Stimulated activated CD8-positive, alpha-beta memory T cell treated with anti-CD3 and anti-CD28 coated beads, Interleukin-4, amount 100 ng/mL, for 48 hours (primary cell): ENCODE data around the gene SAMD3.
"Not testable (repeated sequence)": the region's sequence is repeated elsewhere in the genome, so short reads cannot be mapped to it uniquely, and the experiment has no call there.

Experiments used
- DNase-seq: peaks from one replicate; pipeline ENCODE4 v3.0.0-alpha.2; 2020

SAMD3 gene

GRCh38 chr6:130222775-130223174 is at the start of gene SAMD3:
TSS of gene SAMD3 (minus strand) at chr6:130222951. CDS start at chr6:130215273, 7,678 bp downstream.
- DNase-seq, result no peak

- DNase-seq, result no peak
Observed at GRCh38 chr6:130269969-130270635, 47.4 kb upstream of the SAMD3 start.

GRCh38 chr6:130265553-130265952 is 42.8 kb upstream of the SAMD3 start:
- DNase-seq, result not testable (repeated sequence)

- no peak for DNase-seq
Observed at GRCh38 chr6:130262008-130262407, 39.3 kb upstream of the SAMD3 start.

- not testable (repeated sequence) for DNase-seq
Observed at GRCh38 chr6:130261558-130261957, 38.8 kb upstream of the SAMD3 start.

- peak; percentile 27 for DNase-seq
Observed at GRCh38 chr6:130260614-130261241, 38.0 kb upstream of the SAMD3 start.

- peak; percentile 31 for DNase-seq
Observed at GRCh38 chr6:130260050-130260462, 37.3 kb upstream of the SAMD3 start.

GRCh38 chr6:130259557-130259956 is 36.8 kb upstream of the SAMD3 start:
- no peak for DNase-seq

GRCh38 chr6:130259140-130259539 is 36.4 kb upstream of the SAMD3 start:
- DNase-seq, result no peak

- no peak for DNase-seq
Observed at GRCh38 chr6:130252527-130253237, 29.9 kb upstream of the SAMD3 start.

GRCh38 chr6:130245267-130245666 is 22.5 kb upstream of the SAMD3 start:
- no peak for DNase-seq

- no peak for DNase-seq
Observed at GRCh38 chr6:130244728-130245127, 22.0 kb upstream of the SAMD3 start.

- DNase-seq, result no peak
Observed at GRCh38 chr6:130240232-130240631, 17.5 kb upstream of the SAMD3 start.

GRCh38 chr6:130239755-130240154 is 17.0 kb upstream of the SAMD3 start:
- DNase-seq, result no peak

GRCh38 chr6:130233330-130233729 is 10.6 kb upstream of the SAMD3 start:
- DNase-seq, result no peak

- not testable (repeated sequence) for DNase-seq
Observed at GRCh38 chr6:130230531-130230930, 7.8 kb upstream of the SAMD3 start.

- DNase-seq, result no peak
Observed at GRCh38 chr6:130229645-130230044, 6.9 kb upstream of the SAMD3 start.

- DNase-seq, result peak; percentile 71
Observed at GRCh38 chr6:130223508-130223907, 757 bp upstream of the SAMD3 start.

- no peak for DNase-seq
Observed at GRCh38 chr6:130218134-130218533, 4.6 kb downstream of the SAMD3 start.

GRCh38 chr6:130216620-130217019 is 6.1 kb downstream of the SAMD3 start:
- DNase-seq, result no peak

- no peak for DNase-seq
Observed at GRCh38 chr6:130215526-130215925, 7.2 kb downstream of the SAMD3 start.

- no peak for DNase-seq
Observed at GRCh38 chr6:130212215-130212874, 10.4 kb downstream of the SAMD3 start.

GRCh38 chr6:130211691-130212090 is 11.1 kb downstream of the SAMD3 start:
- no peak for DNase-seq
